T-helper 17 cell (primary cell): Measurements from ENCODE around the gene LRRN1. TPM values are rescaled to one million over a fixed set of nuclear protein-coding genes. Genes with fewer than 3 reads are reported as not detected.
"Not testable (repeated sequence)": the region's sequence is repeated elsewhere in the genome, so short reads cannot be mapped to it uniquely, and the experiment has no call there.

Source experiments
- ATAC-seq: fragments of 150-1000 bp; cut with Tn5 transposase; 2 replicates; pipeline ENCODE4 v1.10.0; 2021; ENCODE audit warnings: mild to moderate bottlenecking, moderate library complexity
- DNase-seq, 3 donors: peaks; one replicate each; pipeline versions ENCODE4 v3.0.0 to v3.0.0-alpha.2; 2020 to 2021
- H3K9me3 ChIP-seq: one replicate; pipeline ENCODE4 v1.7.0; 2013; ENCODE audit warnings: low read length, mild to moderate bottlenecking; ENCODE audit not compliant: control insufficient read depth, poor library complexity, severe bottlenecking
- H3K27ac Mint-ChIP-seq: one replicate; pipeline ENCODE4 v1.8.0; 2022; ENCODE audit warnings: mild to moderate bottlenecking, moderate library complexity, mixed read lengths
- H3K27me3 Mint-ChIP-seq: one replicate; pipeline ENCODE4 v1.8.0; 2022; ENCODE audit warnings: mixed read lengths
- H3K36me3 Mint-ChIP-seq: one replicate; pipeline ENCODE4 v1.8.0; 2022; ENCODE audit warnings: low read depth, mixed read lengths
- H3K4me1 Mint-ChIP-seq: one replicate; pipeline ENCODE4 v1.8.0; 2022; ENCODE audit warnings: mild to moderate bottlenecking, mixed read lengths
- H3K4me3 Mint-ChIP-seq: one replicate; pipeline ENCODE4 v1.8.0; 2022; ENCODE audit warnings: mild to moderate bottlenecking, moderate library complexity, mixed read lengths
- total RNA-seq, 4 donors: library from RNA in 2 of 4; stranded (reverse) in 2 of 4; gene quantifications; one replicate each; pipeline ENCODE4 v1.2.3 and lab custom pipeline; 2022 to 2026

The LRRN1 gene
- total RNA-seq, 2 donors from 2014 or later, result not detected

GRCh38 chr3:3825035-3825434 is 25.8 kb downstream of the LRRN1 start:
- no peaks in the 10 kb centered on the region for H3K9me3 ChIP-seq
- Mint-ChIP-seq H3K27ac (no peak overlapping the region), H3K27me3 (no peaks in the 10 kb centered on the region), H3K36me3 (no peaks in the 10 kb centered on the region), H3K4me1 (no peaks in the 10 kb centered on the region), H3K4me3 (no peak overlapping the region)
- ATAC-seq, result no peak
- DNase-seq, result no peak

DNA sequence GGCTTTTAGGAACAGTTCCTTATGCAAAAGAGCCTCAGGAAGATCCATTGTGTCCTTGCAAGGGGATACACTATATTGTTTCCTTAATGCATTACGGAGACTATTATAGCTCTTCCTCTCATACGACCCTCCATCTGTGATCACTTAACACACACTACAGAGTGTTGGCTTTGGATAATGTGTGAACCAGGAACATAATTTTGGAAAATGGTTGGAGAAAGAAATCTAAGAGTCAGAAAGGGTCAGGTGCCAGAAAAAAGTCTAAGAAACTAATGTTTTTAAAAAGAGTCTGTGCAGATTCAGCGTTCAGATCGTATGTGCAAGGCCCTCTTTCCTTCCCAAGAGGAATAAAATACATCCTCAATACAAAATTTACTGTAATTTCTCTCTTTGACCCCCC is 27.3 kb downstream of the LRRN1 start:
- Mint-ChIP-seq H3K4me1 (no peaks in the 10 kb centered on the region), H3K4me3 (no peak overlapping the region), H3K27ac (no peak overlapping the region), H3K36me3 (no peaks in the 10 kb centered on the region), H3K27me3 (no peaks in the 10 kb centered on the region)
- DNase-seq (no peak), ATAC-seq (no peak)
- no peaks in the 10 kb centered on the region for H3K9me3 ChIP-seq

DNA sequence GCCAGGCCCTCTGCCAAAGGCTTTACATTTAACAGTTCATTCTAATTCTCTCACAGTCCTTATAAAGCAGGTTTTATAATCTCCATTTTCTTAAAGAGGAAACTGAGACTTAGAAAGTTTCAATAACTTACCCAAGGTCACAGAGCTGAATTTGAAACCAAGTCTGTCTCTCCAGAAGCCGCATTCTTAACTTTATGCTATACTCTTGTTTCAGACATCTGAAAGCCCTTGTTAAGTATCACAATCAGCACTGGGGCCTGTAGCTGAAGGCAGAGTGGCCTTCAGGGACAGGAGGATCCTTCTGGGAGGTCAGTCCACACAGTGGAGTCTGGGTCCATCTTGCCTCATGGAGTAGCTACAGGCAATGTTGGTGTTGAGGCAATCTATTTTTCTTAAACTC is 27.9 kb downstream of the LRRN1 start:
- Mint-ChIP-seq H3K4me3 (no peak overlapping the region), H3K36me3 (no peaks in the 10 kb centered on the region), H3K4me1 (no peaks in the 10 kb centered on the region), H3K27ac (no peak overlapping the region), H3K27me3 (no peaks in the 10 kb centered on the region)
- ATAC-seq (no peak), DNase-seq (no peak)
- no peaks in the 10 kb centered on the region for H3K9me3 ChIP-seq

DNA sequence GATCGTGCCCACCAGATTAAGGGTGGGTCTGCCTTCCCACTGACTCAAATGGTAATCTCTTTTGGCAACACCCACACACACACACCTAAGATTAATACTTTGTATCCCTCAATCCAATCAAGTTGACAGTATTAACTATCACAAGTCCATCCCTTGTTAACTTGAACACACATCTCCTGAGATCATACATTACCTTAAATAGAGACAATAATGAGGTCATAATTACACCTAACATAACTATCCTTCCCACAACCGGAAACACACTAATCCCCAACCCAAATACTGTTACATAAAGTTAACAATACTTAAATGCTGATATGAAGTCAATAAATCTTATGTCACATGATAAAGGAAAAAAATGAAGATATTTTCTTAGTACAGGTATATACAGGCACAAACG is 29.2 kb downstream of the LRRN1 start:
- DNase-seq, H3K4me3 Mint-ChIP-seq, H3K36me3 Mint-ChIP-seq, H3K4me1 Mint-ChIP-seq, H3K27me3 Mint-ChIP-seq, ATAC-seq, H3K9me3 ChIP-seq, H3K27ac Mint-ChIP-seq: not testable (repeated sequence)

DNA sequence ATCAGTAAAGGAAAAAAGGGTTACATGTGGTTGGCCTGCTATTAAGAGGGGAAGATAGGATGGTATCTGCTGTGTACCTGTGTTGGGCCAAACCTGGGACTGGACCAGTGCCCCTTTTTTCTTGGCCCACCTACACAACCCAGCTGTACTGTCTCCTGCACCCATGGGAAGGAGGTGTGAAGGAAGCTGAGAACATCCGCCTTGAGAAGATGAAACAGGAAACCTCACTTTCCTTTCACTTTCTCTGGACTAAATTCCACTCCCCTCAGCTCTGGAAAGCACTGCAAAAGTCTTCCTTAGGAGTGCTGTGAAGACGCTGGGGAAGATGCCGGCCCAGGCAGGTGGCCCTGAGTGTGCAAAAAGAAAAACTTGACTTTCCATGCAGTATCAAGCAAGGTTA is 37.6 kb downstream of the LRRN1 start:
- Mint-ChIP-seq H3K36me3 (peaks cover 3% of the 10 kb centered on the region), H3K27me3 (no peaks in the 10 kb centered on the region), H3K4me1 (no peaks in the 10 kb centered on the region), H3K27ac (no peak overlapping the region), H3K4me3 (no peak overlapping the region)
- no peak for ATAC-seq
- no peaks in the 10 kb centered on the region for H3K9me3 ChIP-seq
- DNase-seq, result no peak

DNA sequence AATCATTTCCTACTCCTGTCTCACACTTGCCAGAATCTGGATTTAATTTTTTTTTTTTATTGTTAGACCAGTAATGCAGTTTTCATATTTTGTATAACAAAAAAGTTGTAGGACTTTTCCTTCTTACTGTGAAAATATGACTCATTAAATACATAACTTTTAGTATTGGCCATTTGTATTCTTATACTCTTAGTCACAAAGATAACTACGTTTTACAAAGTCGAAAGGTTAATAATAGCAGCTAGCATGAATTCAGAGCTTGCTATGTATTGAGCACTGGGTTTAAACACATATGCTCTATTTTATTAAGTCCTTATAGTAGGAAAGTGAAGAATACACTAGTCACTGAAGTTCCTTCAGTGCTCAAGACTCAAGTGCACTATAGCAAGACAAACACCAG is 43.1 kb downstream of the LRRN1 start:
- Mint-ChIP-seq H3K4me3 (no peak overlapping the region), H3K4me1 (no peaks in the 10 kb centered on the region), H3K27me3 (no peaks in the 10 kb centered on the region), H3K27ac (no peak overlapping the region), H3K36me3 (no peaks in the 10 kb centered on the region)
- DNase-seq (no peak), ATAC-seq (no peak)
- H3K9me3 ChIP-seq, result no peaks in the 10 kb centered on the region

GRCh38 chr3:3847994-3848922 is 49.0 kb downstream of the LRRN1 start:
- ATAC-seq (no peak), DNase-seq (no peak)
- Mint-ChIP-seq H3K27me3 (no peaks in the 10 kb centered on the region), H3K27ac (no peak overlapping the region), H3K4me3 (no peak overlapping the region), H3K36me3 (no peaks in the 10 kb centered on the region), H3K4me1 (no peaks in the 10 kb centered on the region)
- H3K9me3 ChIP-seq, result no peaks in the 10 kb centered on the region

GRCh38 chr3:3848923-3849275 is 49.7 kb downstream of the LRRN1 start:
- H3K4me3 Mint-ChIP-seq, result no peak overlapping the region
- H3K27ac Mint-ChIP-seq, result no peak overlapping the region
- H3K4me1 Mint-ChIP-seq, result no peaks in the 10 kb centered on the region
- no peaks in the 10 kb centered on the region for H3K27me3 Mint-ChIP-seq
- ATAC-seq (no peak), DNase-seq (no peak)
- no peaks in the 10 kb centered on the region for H3K9me3 ChIP-seq
- H3K36me3 Mint-ChIP-seq, result no peaks in the 10 kb centered on the region

DNA sequence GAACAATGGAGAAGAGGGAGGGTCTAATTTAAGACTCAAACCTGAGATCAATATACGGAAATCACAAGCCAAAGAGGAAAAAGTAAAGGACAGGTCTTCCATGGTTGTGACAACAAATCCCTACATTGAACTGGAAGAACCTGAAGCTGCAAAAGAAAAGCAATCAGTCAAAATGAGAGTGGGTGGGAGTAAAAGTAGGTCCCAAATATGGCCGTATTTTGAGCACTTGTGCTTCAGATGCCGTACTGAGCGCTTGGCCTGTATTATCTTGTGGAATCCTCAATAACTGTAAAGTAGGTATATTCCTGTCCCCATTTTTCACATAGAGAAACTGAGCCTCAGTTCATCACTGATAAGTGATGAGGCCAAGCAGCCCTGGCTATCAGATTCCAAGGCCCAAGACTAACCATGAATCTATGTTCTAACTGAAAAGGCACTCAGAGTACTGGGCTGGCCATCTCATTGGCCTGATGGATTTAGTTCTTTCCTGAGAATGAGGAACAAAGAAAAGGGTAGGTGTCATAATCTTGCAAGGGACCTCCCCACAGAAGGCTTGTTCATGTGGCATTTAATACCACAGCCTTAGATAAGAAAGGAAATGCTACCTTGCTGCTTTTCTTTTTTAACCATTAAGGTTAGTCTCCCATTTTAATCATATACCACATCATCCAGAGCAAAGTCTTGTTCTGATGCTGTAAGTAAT is 52.5 kb downstream of the LRRN1 start:
- Mint-ChIP-seq H3K36me3 (no peaks in the 10 kb centered on the region), H3K4me1 (no peaks in the 10 kb centered on the region), H3K27ac (no peak overlapping the region), H3K27me3 (no peaks in the 10 kb centered on the region), H3K4me3 (no peak overlapping the region)
- DNase-seq (no peak), ATAC-seq (no peak)
- H3K9me3 ChIP-seq, result no peaks in the 10 kb centered on the region

- no peaks in the 10 kb centered on the region for H3K9me3 ChIP-seq
- ATAC-seq (no peak), DNase-seq (no peak)
- Mint-ChIP-seq H3K27ac (no peak overlapping the region), H3K4me1 (no peaks in the 10 kb centered on the region), H3K4me3 (no peak overlapping the region), H3K36me3 (no peaks in the 10 kb centered on the region), H3K27me3 (no peaks in the 10 kb centered on the region)
Measured at GRCh38 chr3:3853544-3853943, 54.3 kb downstream of the LRRN1 start.

- H3K4me3 Mint-ChIP-seq, result no peak overlapping the region
- no peaks in the 10 kb centered on the region for H3K27me3 Mint-ChIP-seq
- no peaks in the 10 kb centered on the region for H3K4me1 Mint-ChIP-seq
- no peaks in the 10 kb centered on the region for H3K9me3 ChIP-seq
- ATAC-seq, result no peak
- no peak overlapping the region for H3K27ac Mint-ChIP-seq
- H3K36me3 Mint-ChIP-seq, result no peaks in the 10 kb centered on the region
- DNase-seq, result no peak
Measured at GRCh38 chr3:3855056-3855455, 55.8 kb downstream of the LRRN1 start.

DNA sequence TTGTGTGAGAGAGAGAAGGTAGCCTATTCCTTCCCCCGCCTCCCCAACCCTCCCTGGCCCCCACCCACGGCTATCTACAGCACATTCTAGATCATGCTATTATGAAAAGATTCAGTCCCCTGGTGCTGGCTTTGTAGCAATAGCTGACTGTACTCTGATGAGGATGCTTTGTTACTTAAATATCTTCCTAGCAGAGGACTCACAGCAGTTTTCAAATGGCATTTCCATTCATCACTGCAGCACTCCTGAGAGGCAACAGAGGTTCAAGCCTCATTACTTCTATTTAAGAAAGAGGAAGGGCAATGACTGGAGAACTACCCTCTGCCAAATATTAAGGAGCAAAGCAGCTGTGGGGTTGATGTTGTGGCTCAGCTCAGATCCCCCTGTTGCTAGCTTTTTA is 61.0 kb downstream of the LRRN1 start:
- H3K36me3 Mint-ChIP-seq, result no peaks in the 10 kb centered on the region
- DNase-seq, result no peak

GRCh38 chr3:3862534-3862933 is 63.3 kb downstream of the LRRN1 start:
- Mint-ChIP-seq H3K27ac (no peak overlapping the region), H3K4me1 (no peaks in the 10 kb centered on the region), H3K27me3 (no peaks in the 10 kb centered on the region), H3K4me3 (no peak overlapping the region), H3K36me3 (no peaks in the 10 kb centered on the region)
- H3K9me3 ChIP-seq, result no peaks in the 10 kb centered on the region
- DNase-seq, result no peak
- ATAC-seq, result no peak

More for the DNA sequence above, 61.0 kb downstream of the LRRN1 start:
- Mint-ChIP-seq H3K4me3 (no peak overlapping the region), H3K27ac (no peak overlapping the region), H3K27me3 (no peaks in the 10 kb centered on the region), H3K4me1 (no peaks in the 10 kb centered on the region)
- no peaks in the 10 kb centered on the region for H3K9me3 ChIP-seq
- ATAC-seq, result no peak

DNA sequence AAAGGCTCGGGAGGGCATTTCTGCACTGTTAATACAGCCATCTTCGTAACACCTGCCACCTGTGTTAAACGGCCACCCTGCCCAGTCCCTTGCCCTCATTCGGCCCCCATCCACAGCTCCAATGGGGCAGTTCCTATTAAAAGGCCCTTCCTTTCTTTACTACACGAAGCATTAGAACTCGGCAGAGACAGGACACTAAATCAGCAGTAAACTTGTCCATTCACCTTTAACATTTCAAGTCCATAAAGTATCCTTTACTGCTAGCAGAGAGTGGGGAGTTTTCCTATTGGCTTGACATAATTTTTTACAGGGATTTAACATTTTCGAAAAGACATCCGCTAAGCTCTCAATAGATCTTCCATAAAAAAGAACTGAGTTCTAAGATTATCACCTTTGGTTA is 76.3 kb downstream of the LRRN1 start:
- ATAC-seq, result no peak

More for the DNA sequence above, 76.3 kb downstream of the LRRN1 start:
- Mint-ChIP-seq H3K27me3 (no peaks in the 10 kb centered on the region), H3K4me3 (no peak overlapping the region), H3K4me1 (no peaks in the 10 kb centered on the region), H3K36me3 (no peaks in the 10 kb centered on the region), H3K27ac (no peak overlapping the region)
- no peaks in the 10 kb centered on the region for H3K9me3 ChIP-seq
- no peak for DNase-seq
